ENCODE data around the gene SKIL.

SKIL gene

GRCh38 chr3:170352936-170353335 is 4.6 kb upstream of the SKIL start:
- peak; percentile 96 for DNase-seq

GRCh38 chr3:170353485-170353884 is 4.0 kb upstream of the SKIL start:
- DNase-seq = no peak

- no peak for DNase-seq
Observed at GRCh38 chr3:170354760-170355159, 2.8 kb upstream of the SKIL start.

GRCh38 chr3:170355738-170356595 is 1.5 kb upstream of the SKIL start:
- peak; percentile 96 for DNase-seq

GRCh38 chr3:170356596-170357175 is 829 bp upstream of the SKIL start:
- peak; percentile 95 for DNase-seq

GRCh38 chr3:170358042-170359010 is 811 bp downstream of the SKIL start:
- DNase-seq = peak; percentile 90

- DNase-seq = no peak
Observed at GRCh38 chr3:170359178-170359704, 1.7 kb downstream of the SKIL start.

GRCh38 chr3:170360466-170360865 is 3.0 kb downstream of the SKIL start:
- DNase-seq = no peak

GRCh38 chr3:170360916-170361315 is 3.4 kb downstream of the SKIL start:
- DNase-seq = no peak

GRCh38 chr3:170361711-170362110 is 4.2 kb downstream of the SKIL start:
- no peak for DNase-seq

- no peak for DNase-seq
Observed at GRCh38 chr3:170363471-170363994, 6.0 kb downstream of the SKIL start.

GRCh38 chr3:170364965-170365364 is 7.5 kb downstream of the SKIL start:
- no peak for DNase-seq

- DNase-seq = no peak
Observed at GRCh38 chr3:170367797-170368196, 10.3 kb downstream of the SKIL start.

GRCh38 chr3:170368921-170369320 is 11.4 kb downstream of the SKIL start:
- DNase-seq = no peak

- no peak for DNase-seq
Observed at GRCh38 chr3:170372190-170372879, 14.8 kb downstream of the SKIL start.

GRCh38 chr3:170383567-170383966 is 26.1 kb downstream of the SKIL start:
- no peak for DNase-seq

- no peak for DNase-seq
Observed at GRCh38 chr3:170386468-170386867, 29.0 kb downstream of the SKIL start.

GRCh38 chr3:170387950-170388349 is 30.4 kb downstream of the SKIL start:
- peak; percentile 60 for DNase-seq

GRCh38 chr3:170391108-170391507 is 33.6 kb downstream of the SKIL start:
- DNase-seq = no peak

- no peak for DNase-seq
Observed at GRCh38 chr3:170397685-170398084, 40.2 kb downstream of the SKIL start.

- no peak for DNase-seq
Observed at GRCh38 chr3:170405101-170405500, 47.6 kb downstream of the SKIL start.

GRCh38 chr3:170410428-170411029 is 53.0 kb downstream of the SKIL start:
- DNase-seq = peak; percentile 35
